GM12878 (cell line): ENCODE results near the gene FYB1. TPM values are rescaled to one million over a fixed set of nuclear protein-coding genes. Genes with fewer than 3 reads are reported as not detected.

ENCODE experiments used
- ATAC-seq: fragments of 200-7000 bp; cut with Tn5 transposase; 3 replicates; pipeline ENCODE4 v1.9.1; 2020; ENCODE audit warnings: mild to moderate bottlenecking, moderate library complexity
- BruUV-seq: library from RNA; stranded (reverse); fragments of 400-500 nt; replicated peaks from 2 replicates; lab custom pipeline; 2021; lab: Mats Ljungman, UMichigan
- CTCF ChIA-PET: fragments of 300-600 bp; sonication (Branson Sonifier 250); formaldehyde crosslinking; extraction: SDS; loops from one replicate; lab custom pipeline; 2021; ENCODE audit warnings: inconsistent platforms; lab: Yijun Ruan, JAX
- POLR2A ChIA-PET: fragments of 350-600 bp; formaldehyde crosslinking; extraction: SDS; loops from one replicate; lab custom pipeline; 2021; ENCODE audit warnings: inconsistent platforms; lab: Charles Lee
- RAD21 ChIA-PET: fragments of 300-600 bp; sonication (Branson Sonifier 250); formaldehyde crosslinking; loops from one replicate; lab custom pipeline; 2023; ENCODE audit warnings: antibody characterized with exemption; ENCODE audit not compliant: unreplicated experiment; lab: Charles Lee
- SMC1A ChIA-PET: fragments of 300-600 bp; sonication (Branson Sonifier 250); formaldehyde crosslinking; loops from one replicate; lab custom pipeline; 2023; ENCODE audit not compliant: unreplicated experiment, uncharacterized antibody; lab: Charles Lee
- DNase-seq: peaks from one replicate; pipeline ENCODE4 v3.0.0-alpha.2; 2011; ENCODE audit warnings: low read depth, low spot score
- FAIRE-seq: peaks from 3 replicates; lab custom pipeline; 2011; peaks lifted over from hg19 to GRCh38; lab: Jason Lieb, UNC
- H2AFZ ChIP-seq: 2 replicates; pipeline ENCODE4 v1.6.0; 2011; ENCODE audit warnings: low read depth, low read length, control low read depth; ENCODE audit not compliant: control insufficient read depth
- H3K27ac ChIP-seq: 2 replicates; pipeline ENCODE4 v1.5.1; 2011; ENCODE audit warnings: control low read depth; ENCODE audit not compliant: control insufficient read depth, insufficient read depth
- H3K27me3 ChIP-seq, 2 experiments: replicated peaks in 1 of 2; 2 replicates each; pipeline versions ENCODE4 v1.6.0 to v1.6.1; 2011; ENCODE audit warnings: low read length in 1 of 2; ENCODE audit not compliant: control insufficient read depth in 2 of 2, insufficient read depth in 2 of 2
- H3K36me3 ChIP-seq, 2 experiments: 2 replicates each; pipeline ENCODE4 v1.5.1; 2011; ENCODE audit warnings: low read length in 1 of 2; ENCODE audit not compliant: control insufficient read depth in 2 of 2, insufficient read depth in 2 of 2
- H3K4me1 ChIP-seq: 2 replicates; pipeline ENCODE4 v1.6.1; 2011; ENCODE audit warnings: mild to moderate bottlenecking, low read length, moderate library complexity, mixed read lengths; ENCODE audit not compliant: control insufficient read depth, insufficient read depth
- H3K4me2 ChIP-seq: 2 replicates; pipeline ENCODE4 v1.6.0; 2011; ENCODE audit warnings: control low read depth; ENCODE audit not compliant: control insufficient read depth, insufficient read depth
- H3K4me3 ChIP-seq: fragments of 200-600 bp; sonication (generic); 2 replicates; pipeline ENCODE4 v1.5.1; 2016
- H3K79me2 ChIP-seq: 2 replicates; pipeline ENCODE4 v1.6.0; 2011; ENCODE audit warnings: low read length; ENCODE audit not compliant: control insufficient read depth, insufficient read depth
- H3K9ac ChIP-seq: 2 replicates; pipeline ENCODE4 v1.8.0; 2011; ENCODE audit warnings: low read length, control low read depth, mixed read lengths; ENCODE audit not compliant: control insufficient read depth, insufficient read depth
- H3K9me3 ChIP-seq: replicated peaks from 3 replicates; pipeline ENCODE4 v1.5.1; 2011; ENCODE audit warnings: mild to moderate bottlenecking, low read length; ENCODE audit not compliant: control insufficient read depth, insufficient read depth
- H4K20me1 ChIP-seq: 2 replicates; pipeline ENCODE4 v1.6.0; 2011; ENCODE audit not compliant: control insufficient read depth, insufficient read depth
- JUNB ChIP-seq: IDR thresholded peaks from 2 replicates; pipeline ENCODE4 v1.6.1; 2016; ENCODE audit warnings: antibody characterized with exemption, mild to moderate bottlenecking
- MYC ChIP-seq: IDR thresholded peaks from 2 replicates; pipeline ENCODE4 v1.6.1; 2011; ENCODE audit warnings: mild to moderate bottlenecking, low read length, moderate library complexity, inconsistent platforms; ENCODE audit not compliant: insufficient read depth, insufficient replicate concordance, insufficient read length, severe bottlenecking
- NR2F1 ChIP-seq: fragments of 450-650 bp; conservative IDR thresholded peaks from 2 replicates; pipeline ENCODE4 v1.6.1; 2017; ENCODE audit warnings: mild to moderate bottlenecking
- POLR2A ChIP-seq: IDR thresholded peaks from 2 replicates; pipeline ENCODE4 v1.6.1; 2011; ENCODE audit warnings: low read depth, mild to moderate bottlenecking, low read length
- SMAD1 ChIP-seq: fragments of 450-650 bp; IDR thresholded peaks from 2 replicates; pipeline ENCODE4 v1.6.1; 2018; ENCODE audit warnings: mild to moderate bottlenecking, low read depth; ENCODE audit not compliant: partially characterized antibody
- SUZ12 ChIP-seq: fragments of 200-600 bp; sonication (generic); IDR thresholded peaks from one replicate; pipeline ENCODE4 v1.6.1; 2018; ENCODE audit warnings: antibody characterized with exemption, mild to moderate bottlenecking; ENCODE audit not compliant: unreplicated experiment
- YY1 ChIP-seq: IDR thresholded peaks from 2 replicates; pipeline ENCODE4 v1.6.1; 2011; ENCODE audit warnings: low read depth, mild to moderate bottlenecking, low read length
- ZBED1 ChIP-seq: IDR thresholded peaks from 2 replicates; pipeline ENCODE4 v1.6.1; 2016; ENCODE audit warnings: borderline replicate concordance
- ZNF207 ChIP-seq: fragments of 450-650 bp; IDR thresholded peaks from 2 replicates; pipeline ENCODE4 v1.6.1; 2014; ENCODE audit warnings: antibody characterized with exemption, mild to moderate bottlenecking, borderline replicate concordance
- ZNF274 ChIP-seq: IDR thresholded peaks from one replicate; pipeline ENCODE4 v1.8.0; 2011; ENCODE audit not compliant: insufficient read length, insufficient read depth
- WGBS: methylation state at CpG from one replicate; pipeline ENCODE4 v1.1.6; 2016; ENCODE audit warnings: low lambda C conversion rate; ENCODE audit not compliant: insufficient replicate concordance, insufficient coverage; ENCODE audit errors: missing lambda C conversion rate; 5-methylcytosine and 5-hydroxymethylcytosine counted together
- in situ Hi-C: fragments of 300-500 bp; cut with MboI; formaldehyde crosslinking; loops from 9 replicates; pipeline ENCODE4 v1.14.3; 2018; ENCODE audit warnings: mixed read lengths
- intact Hi-C: fragments of 100-400 bp; cut with micrococcal nuclease; formaldehyde crosslinking; loops from one replicate; pipeline ENCODE4 v1.14.2; 2022; ENCODE audit not compliant: unreplicated experiment
- polyA plus RNA-seq, 11 experiments: library from polyadenylated mRNA; depleted of rRNA in 4 of 11; unstranded in 6 of 11; stranded (reverse) in 5 of 11; fragments of >200 nt; fragmentation: Nextera tagmentation in 4 of 11; fragmentation: Illumina TruSeq in 1 of 11; extraction: Ambion mirVana in 4 of 11; extraction: Trizol in 1 of 11; gene quantifications; 1 replicate in 1 of 11; 2 replicates in 10 of 11; pipeline versions ENCODE4 v1.2.1 to v1.2.3, GENCODE V29; 2011 to 2016; ENCODE audit warnings: inconsistent platforms in 2 of 11, missing spikeins in 2 of 11, low read depth in 1 of 11
- total RNA-seq, 4 experiments: library from RNA; depleted of rRNA in 3 of 4; stranded (reverse); fragments of >200 nt in 3 of 4; fragmentation: Illumina TruSeq in 1 of 4; extraction: Trizol in 1 of 4; gene quantifications; 2 replicates each; pipeline versions ENCODE4 v1.2.1 to v1.2.3, GENCODE V29; 2013 to 2021
- TF ChIP-seq, protein P1 (sequence below): fragments of 450-650 bp; IDR thresholded peaks from 2 replicates; pipeline ENCODE4 v1.6.1; 2016; ENCODE audit warnings: mild to moderate bottlenecking, moderate library complexity, borderline replicate concordance

The FYB1 gene
- total and polyA plus RNA-seq, 10 of the 15 experiments (the other 5 are each of a cell fraction or from before 2014, with no cell fraction given) = 0.06 to 4.3 (median 0.25) TPM; not detected in 2

DNA sequence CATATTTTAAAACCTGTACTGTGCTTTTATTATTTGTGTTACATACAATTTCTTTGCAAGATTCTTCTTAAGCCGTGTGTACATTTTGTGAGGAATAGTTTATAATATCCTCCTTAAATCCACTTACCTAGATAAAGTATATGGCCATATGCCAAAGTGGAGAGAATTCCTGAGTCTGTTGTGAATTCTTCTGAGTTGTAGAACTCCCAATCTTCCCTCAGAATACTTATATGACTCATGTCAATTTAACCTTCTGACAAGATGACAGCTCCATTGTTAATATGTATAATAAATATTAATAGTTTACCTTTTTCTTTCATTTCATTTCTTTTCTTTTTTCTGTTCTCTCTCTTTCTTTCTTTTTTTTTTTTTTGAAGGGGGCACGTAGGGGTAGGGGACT, 139.2 kb downstream of the FYB1 start:
- ATAC-seq (no peak), FAIRE-seq (no peak), DNase-seq (no peak)
- in situ Hi-C loops = loop anchor here (25.0 kb wide), 1 partner anchor 643 kb away; no protein-coding TSS in a partner anchor
- Histone ChIP-seq H3K36me3 (no peaks in the 10 kb centered on the region), H3K79me2 (peaks cover 5% of the 10 kb centered on the region), H3K4me1 (peaks cover 4% of the 10 kb centered on the region; the same call in 1 of the 2 replicates), H3K9ac (no peak overlapping the region), H3K9me3 (no peaks in the 10 kb centered on the region), H3K4me3 (no peak overlapping the region), H4K20me1 (no peaks in the 10 kb centered on the region), H3K27ac (no peak overlapping the region), H3K4me2 (no peak overlapping the region), H2AFZ (no peak overlapping the region), H3K27me3 (no peaks in the 10 kb centered on the region)
- POLR2A ChIA-PET = interaction anchor here (0.7 kb wide), 1 partner anchor 64 kb away, joined by 3 read pairs; no protein-coding TSS in a partner anchor
- WGBS = 100% methylated on average over 1 of the region's 2 CpGs
- TF ChIP-seq ZNF274 = no peak
- SMC1A ChIA-PET = interaction anchor here (1.0 to 5.0 kb wide), 29 partner anchors 8 to 639 kb away, joined by 3 to 68 read pairs (median 7); no protein-coding TSS in a partner anchor
- BruUV-seq = no TSS peak
- CTCF ChIA-PET = interaction anchor here (0.8 to 5.2 kb wide), 40 partner anchors 8 to 638 kb away, joined by 3 to 110 read pairs (median 7); no protein-coding TSS in a partner anchor
- RAD21 ChIA-PET = interaction anchor here (0.6 to 5.4 kb wide), 27 partner anchors 9 to 638 kb away, joined by 3 to 32 read pairs (median 4); no protein-coding TSS in a partner anchor
- intact Hi-C loops = loop anchor here (1.0 to 10.0 kb wide), 4 partner anchors 75 to 248 kb away; no protein-coding TSS in a partner anchor

DNA sequence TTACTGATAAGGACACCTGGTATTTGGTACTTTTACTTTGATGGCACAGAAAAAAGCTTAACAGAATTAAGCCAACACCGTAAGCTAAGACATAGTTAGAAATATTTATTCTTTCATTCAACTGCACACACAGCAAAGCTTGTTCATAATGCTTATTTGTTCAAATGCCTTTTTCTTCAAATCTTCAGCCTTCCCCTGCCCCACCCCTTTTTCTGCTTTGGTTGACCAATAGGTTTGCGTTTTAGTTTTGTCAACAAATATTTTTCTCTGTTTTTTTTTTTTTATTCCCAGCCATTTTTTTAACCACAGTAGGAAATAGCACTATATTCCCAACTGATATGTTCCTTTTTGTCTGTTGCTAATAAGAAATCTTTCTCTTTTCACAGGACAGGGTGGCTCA, 140.2 kb downstream of the FYB1 start:
- RAD21 ChIA-PET = interaction anchor here (0.7 to 5.4 kb wide), 8 partner anchors 73 to 204 kb away, joined by 3 to 32 read pairs (median 4); no protein-coding TSS in a partner anchor
- FAIRE-seq (no peak), ATAC-seq (no peak), DNase-seq (no peak)
- Histone ChIP-seq H2AFZ (no peak overlapping the region), H3K27me3 (no peaks in the 10 kb centered on the region), H3K9ac (no peak overlapping the region), H3K79me2 (peaks cover 8% of the 10 kb centered on the region), H4K20me1 (no peaks in the 10 kb centered on the region), H3K4me3 (no peak overlapping the region), H3K9me3 (no peaks in the 10 kb centered on the region), H3K27ac (no peak overlapping the region), H3K4me2 (no peak overlapping the region), H3K4me1 (peaks cover 4% of the 10 kb centered on the region; the same call in 1 of the 2 replicates), H3K36me3 (no peaks in the 10 kb centered on the region)
- POLR2A ChIA-PET = interaction anchor here (0.7 kb wide), 1 partner anchor 143 kb away, joined by 3 read pairs; no protein-coding TSS in a partner anchor
- in situ Hi-C loops = loop anchor here (10.0 to 25.0 kb wide), 2 partner anchors 642 to 1756 kb away; partner anchors contain the start of gene RPL37
- CTCF ChIA-PET = interaction anchor here (0.6 to 5.2 kb wide), 19 partner anchors 7 to 637 kb away, joined by 3 to 110 read pairs (median 7); no protein-coding TSS in a partner anchor
- no peak for TF ChIP-seq ZNF207
- no peak for TF ChIP-seq ZBED1
- no peak for TF ChIP-seq YY1
- TF ChIP-seq SMAD1 = no peak
- TF ChIP-seq MYC = no peak
- TF ChIP-seq, protein P1, sequence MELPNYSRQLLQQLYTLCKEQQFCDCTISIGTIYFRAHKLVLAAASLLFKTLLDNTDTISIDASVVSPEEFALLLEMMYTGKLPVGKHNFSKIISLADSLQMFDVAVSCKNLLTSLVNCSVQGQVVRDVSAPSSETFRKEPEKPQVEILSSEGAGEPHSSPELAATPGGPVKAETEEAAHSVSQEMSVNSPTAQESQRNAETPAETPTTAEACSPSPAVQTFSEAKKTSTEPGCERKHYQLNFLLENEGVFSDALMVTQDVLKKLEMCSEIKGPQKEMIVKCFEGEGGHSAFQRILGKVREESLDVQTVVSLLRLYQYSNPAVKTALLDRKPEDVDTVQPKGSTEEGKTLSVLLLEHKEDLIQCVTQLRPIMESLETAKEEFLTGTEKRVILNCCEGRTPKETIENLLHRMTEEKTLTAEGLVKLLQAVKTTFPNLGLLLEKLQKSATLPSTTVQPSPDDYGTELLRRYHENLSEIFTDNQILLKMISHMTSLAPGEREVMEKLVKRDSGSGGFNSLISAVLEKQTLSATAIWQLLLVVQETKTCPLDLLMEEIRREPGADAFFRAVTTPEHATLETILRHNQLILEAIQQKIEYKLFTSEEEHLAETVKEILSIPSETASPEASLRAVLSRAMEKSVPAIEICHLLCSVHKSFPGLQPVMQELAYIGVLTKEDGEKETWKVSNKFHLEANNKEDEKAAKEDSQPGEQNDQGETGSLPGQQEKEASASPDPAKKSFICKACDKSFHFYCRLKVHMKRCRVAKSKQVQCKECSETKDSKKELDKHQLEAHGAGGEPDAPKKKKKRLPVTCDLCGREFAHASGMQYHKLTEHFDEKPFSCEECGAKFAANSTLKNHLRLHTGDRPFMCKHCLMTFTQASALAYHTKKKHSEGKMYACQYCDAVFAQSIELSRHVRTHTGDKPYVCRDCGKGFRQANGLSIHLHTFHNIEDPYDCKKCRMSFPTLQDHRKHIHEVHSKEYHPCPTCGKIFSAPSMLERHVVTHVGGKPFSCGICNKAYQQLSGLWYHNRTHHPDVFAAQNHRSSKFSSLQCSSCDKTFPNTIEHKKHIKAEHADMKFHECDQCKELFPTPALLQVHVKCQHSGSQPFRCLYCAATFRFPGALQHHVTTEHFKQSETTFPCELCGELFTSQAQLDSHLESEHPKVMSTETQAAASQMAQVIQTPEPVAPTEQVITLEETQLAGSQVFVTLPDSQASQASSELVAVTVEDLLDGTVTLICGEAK = no peak
- no peak for TF ChIP-seq POLR2A
- no peak for TF ChIP-seq SUZ12
- no peak for TF ChIP-seq JUNB
- no peak for TF ChIP-seq NR2F1
- WGBS = 94% methylated on average over 2 of the region's 2 CpGs
- SMC1A ChIA-PET = interaction anchor here (0.6 to 5.0 kb wide), 15 partner anchors 17 to 638 kb away, joined by 3 to 68 read pairs (median 9); no protein-coding TSS in a partner anchor
- intact Hi-C loops = loop anchor here (10.0 kb wide), 1 partner anchor 624 kb away; no protein-coding TSS in a partner anchor
- BruUV-seq = no TSS peak
